HG03378 (cell line): ENCODE measurements around the gene CSF3R.
"Not testable (repeated sequence)": the region's sequence is repeated elsewhere in the genome, so short reads cannot be mapped to it uniquely, and the experiment has no call there.

ENCODE experiments used
- ATAC-seq: cut with Tn5 transposase; IDR thresholded peaks from one replicate; pipeline ENCODE4 v1.9.1; 2021; ENCODE audit warnings: mild to moderate bottlenecking, moderate library complexity; ENCODE audit not compliant: unreplicated experiment

CSF3R gene

DNA sequence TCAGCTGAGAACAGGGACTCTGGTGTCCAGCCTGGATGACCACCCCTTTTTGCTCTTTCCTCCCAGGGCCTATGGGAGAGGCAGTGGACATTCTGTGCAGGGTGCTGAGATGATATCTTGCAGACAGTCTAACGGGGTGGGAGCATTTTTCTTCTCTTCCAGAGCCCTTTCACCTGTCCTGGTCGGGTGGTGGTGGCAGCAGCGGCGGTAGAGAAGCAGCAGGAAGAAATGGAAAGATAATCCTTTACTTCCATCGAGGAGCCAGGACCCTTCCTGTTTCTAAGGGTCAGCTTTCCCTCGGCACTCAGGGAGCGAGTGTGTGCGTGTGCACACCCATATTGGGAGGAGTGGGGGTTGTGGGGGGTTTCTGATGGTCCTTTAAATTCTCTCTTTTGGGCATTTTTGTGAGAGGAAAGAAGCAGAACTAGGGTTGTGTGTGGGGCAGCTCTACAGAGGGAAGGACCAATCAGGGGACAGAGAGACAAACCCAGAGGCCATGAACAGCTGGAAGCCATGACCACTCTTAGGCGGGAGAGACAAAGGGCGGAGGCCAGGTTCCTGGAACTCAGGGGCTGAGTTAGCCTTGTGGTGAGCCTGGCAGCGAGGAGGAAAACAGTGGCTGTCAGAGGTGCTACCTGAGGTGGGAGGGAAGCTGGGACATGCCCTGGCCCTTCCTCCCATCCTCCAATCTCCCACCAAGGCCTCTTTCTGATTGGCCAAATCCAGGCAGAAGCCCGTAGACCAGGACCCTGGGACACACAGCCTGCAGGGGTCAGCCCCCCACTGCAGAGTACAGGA lies 31.2 kb upstream of the CSF3R start:
- no peak for ATAC-seq

GRCh38 chr1:36512842-36513241 lies 30.1 kb upstream of the CSF3R start:
- ATAC-seq: no peak

GRCh38 chr1:36511804-36512798 lies 29.4 kb upstream of the CSF3R start:
- ATAC-seq: no peak

DNA sequence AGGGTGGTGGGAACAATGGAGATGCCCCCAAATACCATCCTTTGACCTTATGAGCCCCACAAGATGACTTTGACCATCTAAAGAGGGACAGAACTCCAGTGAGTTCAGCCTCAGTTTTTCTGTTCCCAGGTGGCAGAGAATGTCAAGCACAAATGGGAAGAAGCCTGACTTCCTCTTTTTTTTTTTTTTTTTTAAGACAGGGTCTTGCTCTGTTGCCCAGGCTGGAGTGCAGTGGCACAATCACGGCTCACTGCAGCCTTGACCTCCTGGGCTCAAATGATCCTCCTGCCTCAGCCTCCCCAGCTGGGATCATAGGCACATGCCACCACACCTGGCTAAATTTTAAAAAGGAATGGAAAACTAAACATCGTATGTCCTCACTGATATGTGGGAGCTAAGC lies 28.5 kb upstream of the CSF3R start:
- ATAC-seq: not testable (repeated sequence)

- no peak for ATAC-seq
These were observed 27.7 kb upstream of the CSF3R start for GRCh38 chr1:36510418-36510817.

GRCh38 chr1:36508257-36508656 lies 25.5 kb upstream of the CSF3R start:
- no peak for ATAC-seq

DNA sequence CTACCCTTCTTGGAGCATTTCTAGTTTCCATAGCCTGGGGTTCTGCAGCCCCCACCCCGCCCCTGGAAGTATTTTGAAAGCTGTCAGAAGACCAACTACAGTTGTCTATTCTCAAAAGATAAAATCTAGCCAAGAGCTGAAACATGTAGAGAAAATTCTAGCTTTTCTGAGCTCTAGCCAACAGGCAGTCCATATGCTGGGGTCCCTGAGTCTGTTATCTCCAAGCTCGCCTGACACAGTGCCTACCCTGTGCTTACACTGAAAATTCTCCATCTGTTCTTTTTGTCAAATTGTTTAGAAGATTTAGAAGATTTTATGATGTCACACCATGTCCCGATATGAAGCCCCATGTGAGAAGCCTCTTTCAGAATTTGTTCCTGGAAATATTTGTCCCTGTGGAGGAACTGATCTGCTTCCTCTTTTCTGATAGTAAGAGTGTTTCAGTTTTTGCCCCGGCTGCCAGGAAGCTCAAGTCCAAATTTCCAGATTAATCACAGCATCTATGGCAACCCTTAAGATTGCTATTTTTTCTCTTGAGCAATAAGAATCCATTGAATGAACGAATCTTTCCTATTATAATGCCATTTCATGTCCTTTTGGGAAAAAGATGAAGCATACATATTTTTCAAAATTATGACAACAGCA lies 23.7 kb upstream of the CSF3R start:
- ATAC-seq: no peak

- no peak for ATAC-seq
These were observed 21.0 kb upstream of the CSF3R start for GRCh38 chr1:36503733-36504132.

- no peak for ATAC-seq
These were observed 20.4 kb upstream of the CSF3R start for GRCh38 chr1:36503159-36503558.

- ATAC-seq: no peak
These were observed 19.9 kb upstream of the CSF3R start for GRCh38 chr1:36502616-36503015.

GRCh38 chr1:36501911-36502310 lies 19.2 kb upstream of the CSF3R start:
- ATAC-seq: not testable (repeated sequence)

DNA sequence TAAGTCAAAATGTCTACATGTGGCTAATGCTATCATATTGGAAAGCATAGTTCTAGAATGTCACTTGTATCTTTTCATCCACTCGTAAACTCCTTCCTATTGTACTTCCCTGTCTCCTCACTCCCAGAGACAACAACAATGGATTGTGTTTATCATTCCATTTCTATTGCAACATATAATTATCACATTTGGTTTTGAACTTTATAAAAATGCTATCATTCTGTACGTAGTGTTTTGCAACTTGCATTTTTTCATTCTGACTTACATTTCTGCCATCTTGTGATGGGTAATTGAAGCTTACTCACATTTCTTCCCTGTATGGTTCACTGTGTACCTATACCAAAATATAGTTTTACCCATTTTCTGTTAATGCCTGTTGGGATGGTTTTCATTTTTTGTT lies 14.5 kb upstream of the CSF3R start:
- ATAC-seq: no peak

GRCh38 chr1:36494971-36495370 lies 12.3 kb upstream of the CSF3R start:
- no peak for ATAC-seq

GRCh38 chr1:36493524-36493923 lies 10.8 kb upstream of the CSF3R start:
- ATAC-seq: no peak

DNA sequence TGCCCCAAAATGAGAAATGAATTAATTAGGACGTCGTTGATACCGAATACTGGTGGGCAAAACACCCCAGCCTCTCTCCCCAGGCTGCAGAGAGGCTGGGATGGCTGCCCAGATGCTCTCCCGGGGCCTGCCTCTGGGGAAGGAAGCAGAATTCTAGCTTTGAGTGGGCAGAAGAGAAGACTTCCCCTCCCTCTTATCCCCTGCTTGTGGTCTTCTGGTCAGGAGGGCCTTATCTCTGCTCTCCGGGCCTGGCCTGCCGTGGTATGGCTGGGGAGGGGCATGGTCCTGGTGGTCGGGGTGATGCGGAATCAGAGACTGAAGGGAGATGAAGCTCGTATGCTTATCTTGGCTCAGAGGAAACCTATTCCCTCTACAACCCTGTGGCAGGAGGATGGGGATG lies 9.8 kb upstream of the CSF3R start:
- no peak for ATAC-seq

DNA sequence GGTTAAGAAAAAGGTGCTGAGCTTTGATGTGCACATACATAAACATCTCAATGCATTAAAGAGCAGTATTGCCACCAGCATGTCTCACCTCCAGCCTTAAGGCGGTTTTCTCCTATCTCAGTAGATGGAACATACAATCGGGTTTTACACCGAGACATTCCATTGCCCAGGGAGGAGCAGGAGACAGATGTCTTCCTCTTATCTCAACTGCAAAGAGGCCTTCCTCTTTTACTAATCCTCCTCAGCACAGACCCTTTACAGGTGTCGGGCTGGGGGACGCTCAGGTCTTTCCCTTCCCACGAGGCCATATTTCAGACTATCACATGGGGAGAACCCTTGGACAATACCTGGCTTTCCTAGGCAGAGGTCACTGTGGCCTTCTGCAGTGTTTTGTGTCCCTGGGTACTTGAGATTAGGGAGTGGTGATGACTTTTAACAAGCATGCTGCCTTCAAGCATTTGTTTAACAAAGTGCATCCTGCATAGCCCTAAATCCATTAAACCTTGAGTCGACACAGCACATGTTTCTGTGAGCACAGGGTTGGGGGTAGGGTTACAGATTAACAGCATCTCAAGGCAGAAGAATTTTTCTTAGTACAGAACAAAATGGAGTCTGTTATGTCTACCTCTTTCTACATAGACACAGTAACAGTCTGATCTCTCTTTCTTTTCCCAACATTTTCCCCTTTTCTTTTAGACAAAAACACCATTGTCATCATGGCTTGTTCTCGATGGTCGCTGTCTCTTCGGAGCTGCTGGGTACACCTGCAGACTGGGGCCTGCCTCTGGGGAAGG lies 6.7 kb upstream of the CSF3R start:
- not testable (repeated sequence) for ATAC-seq

- no peak for ATAC-seq
These were observed 5.2 kb upstream of the CSF3R start for GRCh38 chr1:36487906-36488305.

GRCh38 chr1:36487336-36487725 lies 4.6 kb upstream of the CSF3R start:
- not testable (repeated sequence) for ATAC-seq

- ATAC-seq: no peak
These were observed 4.0 kb upstream of the CSF3R start for GRCh38 chr1:36486439-36487335.

- no peak for ATAC-seq
These were observed 3.4 kb upstream of the CSF3R start for GRCh38 chr1:36486093-36486438.
